GM19468 (cell line): Measurements from ENCODE around the gene PLGRKT.
A peak's percentile ranks its signal among the peaks of the same experiment; 100 is the strongest.
"Not testable (repeated sequence)": the region's sequence is repeated elsewhere in the genome, so short reads cannot be mapped to it uniquely, and the experiment has no call there.

ENCODE experiments used
- ATAC-seq: cut with Tn5 transposase; IDR thresholded peaks from one replicate; pipeline ENCODE4 v1.9.1; 2021; ENCODE audit warnings: mild to moderate bottlenecking, moderate library complexity, moderate number of reproducible peaks; ENCODE audit not compliant: unreplicated experiment; ENCODE audit errors: extremely low read depth

PLGRKT gene, protein sequence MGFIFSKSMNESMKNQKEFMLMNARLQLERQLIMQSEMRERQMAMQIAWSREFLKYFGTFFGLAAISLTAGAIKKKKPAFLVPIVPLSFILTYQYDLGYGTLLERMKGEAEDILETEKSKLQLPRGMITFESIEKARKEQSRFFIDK

DNA sequence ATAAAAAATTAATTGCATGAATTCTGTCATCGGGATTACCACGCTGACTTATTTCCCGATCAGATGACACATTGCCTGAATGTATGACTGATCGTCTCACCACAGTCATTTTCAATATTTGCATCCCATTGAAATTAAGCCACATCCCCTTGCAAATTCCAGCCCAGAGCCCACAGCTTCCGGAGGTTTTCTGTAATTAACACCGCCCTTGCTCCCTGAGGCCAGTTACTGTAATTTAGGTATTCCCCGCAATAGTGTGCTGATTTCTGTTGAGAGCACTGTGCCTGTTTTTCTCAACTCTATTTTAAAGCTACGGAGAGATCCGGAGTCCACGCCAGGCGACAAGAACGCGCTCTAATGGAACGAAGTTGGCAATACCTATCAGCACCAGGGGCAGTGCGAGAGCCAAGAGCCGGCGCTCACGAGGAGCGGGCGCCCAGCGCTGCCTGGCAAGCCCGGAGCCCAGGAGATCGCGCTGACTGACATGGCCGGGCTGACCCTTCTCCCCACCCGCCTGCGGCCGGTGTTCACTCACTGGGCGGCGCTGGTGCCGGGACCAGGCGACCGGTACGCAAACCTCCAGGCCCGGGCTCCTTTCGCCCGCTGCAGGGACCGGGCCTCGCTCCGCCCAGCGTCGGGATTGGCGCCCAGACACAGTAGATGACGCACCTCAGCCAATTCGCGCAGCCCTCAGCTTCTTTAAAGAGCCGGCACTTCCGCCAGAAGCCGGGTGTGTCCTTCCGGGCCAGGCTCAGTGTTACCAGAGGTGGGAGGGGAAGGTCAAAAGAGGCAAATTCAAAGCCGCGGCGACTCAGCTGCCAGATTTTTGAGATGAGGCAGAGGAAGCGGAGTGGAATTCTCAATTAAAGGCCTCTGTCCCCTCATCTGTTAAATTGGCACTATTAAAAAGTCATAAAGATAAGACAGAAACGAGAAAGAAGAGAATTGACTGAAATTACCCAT, at the start of gene PLGRKT:
Gene PLGRKT (minus strand): TSS at position 672 of the 963 bp plus-strand sequence. CDS start 5,948 bp downstream, outside the sequence.
- ATAC-seq: peak; percentile 74

DNA sequence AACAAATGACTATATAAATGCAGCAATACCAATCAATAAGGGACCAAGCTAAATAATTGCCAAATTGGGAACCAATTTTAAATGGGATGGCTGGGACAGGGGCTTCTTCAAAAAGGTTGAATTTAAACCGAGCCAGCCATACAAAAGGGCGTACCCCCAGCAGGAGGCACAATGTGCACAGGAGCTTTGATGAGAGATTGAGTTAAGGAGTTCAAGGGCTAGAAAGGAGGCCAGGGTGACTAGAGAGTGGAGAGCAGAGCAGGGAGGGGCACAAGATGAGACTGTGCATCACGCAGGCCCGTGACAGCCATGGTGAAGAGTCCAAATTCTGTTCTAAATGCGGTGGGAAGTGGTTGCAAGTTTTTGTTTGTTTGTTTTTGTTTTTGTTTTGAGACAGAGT, 49.3 kb upstream of the PLGRKT start:
- ATAC-seq: no peak

DNA sequence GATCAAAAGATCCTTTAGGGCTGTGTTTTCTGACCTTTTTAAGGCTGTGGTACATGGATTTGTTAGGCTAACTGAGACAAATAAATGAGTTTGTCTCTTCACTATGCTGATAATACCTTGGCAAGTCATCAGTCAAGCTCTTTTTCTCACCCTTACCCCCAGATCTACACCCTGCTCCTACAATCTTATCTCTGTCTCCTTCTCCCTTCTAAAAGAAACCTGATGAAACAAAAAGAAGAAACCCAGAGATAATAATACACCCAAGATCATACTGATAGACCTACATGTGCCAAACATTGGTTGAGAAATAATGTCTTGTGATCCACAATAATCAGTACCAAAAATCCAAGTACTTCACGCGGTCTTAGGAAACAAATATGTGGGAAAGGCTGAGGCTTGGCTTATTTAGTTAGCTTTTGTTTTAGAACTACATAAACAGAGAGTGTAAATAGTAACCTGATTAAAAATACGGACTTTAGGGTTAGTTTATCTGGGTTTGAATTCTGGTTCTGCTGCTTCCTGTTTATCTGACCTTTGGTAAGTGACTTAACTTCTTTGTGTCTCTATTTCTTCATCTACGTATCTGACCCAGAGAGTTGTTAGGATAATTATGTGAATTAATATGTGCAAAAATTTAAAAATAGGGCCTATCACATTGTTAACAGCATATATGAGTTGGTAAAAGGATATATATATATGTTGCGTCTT, 47.8 kb upstream of the PLGRKT start:
- ATAC-seq: no peak

DNA sequence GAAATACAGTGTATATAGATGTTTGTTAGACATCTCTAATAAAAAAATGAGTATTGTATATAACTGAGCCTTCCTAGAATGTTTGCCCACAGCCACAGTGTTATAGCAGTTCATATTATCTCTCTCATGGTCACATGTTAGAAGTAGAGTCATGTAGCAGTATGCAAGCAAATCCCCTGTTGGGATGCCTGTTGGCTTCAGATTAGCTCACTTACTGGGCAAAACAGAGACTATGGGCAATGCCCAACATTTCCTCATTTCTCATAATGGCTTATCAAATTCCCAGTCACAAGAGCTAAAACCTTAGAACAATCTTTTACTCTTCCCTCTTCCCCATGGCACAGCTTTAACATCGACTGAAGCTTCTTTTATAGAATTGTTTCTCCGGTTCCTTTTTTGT, 45.6 kb upstream of the PLGRKT start:
- no peak for ATAC-seq

DNA sequence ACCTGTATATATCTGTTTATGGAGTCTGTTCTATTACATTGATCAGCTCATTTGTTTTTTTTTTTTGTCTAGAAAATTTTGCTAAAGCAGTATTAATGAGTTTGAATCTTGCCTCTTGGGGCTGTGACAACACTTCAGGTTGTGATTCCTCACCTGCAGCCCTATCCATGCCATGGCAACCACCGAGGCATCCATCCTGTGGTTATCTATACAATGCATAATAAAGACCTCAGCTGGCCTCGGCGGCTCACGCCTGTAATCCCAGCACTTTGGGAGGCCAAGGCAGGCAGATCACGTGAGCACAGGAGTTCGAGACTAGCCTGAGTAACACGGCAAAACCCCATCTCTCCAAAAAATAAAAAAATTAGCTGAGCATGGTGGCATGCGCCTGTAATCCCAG, 44.5 kb upstream of the PLGRKT start:
- no peak for ATAC-seq

DNA sequence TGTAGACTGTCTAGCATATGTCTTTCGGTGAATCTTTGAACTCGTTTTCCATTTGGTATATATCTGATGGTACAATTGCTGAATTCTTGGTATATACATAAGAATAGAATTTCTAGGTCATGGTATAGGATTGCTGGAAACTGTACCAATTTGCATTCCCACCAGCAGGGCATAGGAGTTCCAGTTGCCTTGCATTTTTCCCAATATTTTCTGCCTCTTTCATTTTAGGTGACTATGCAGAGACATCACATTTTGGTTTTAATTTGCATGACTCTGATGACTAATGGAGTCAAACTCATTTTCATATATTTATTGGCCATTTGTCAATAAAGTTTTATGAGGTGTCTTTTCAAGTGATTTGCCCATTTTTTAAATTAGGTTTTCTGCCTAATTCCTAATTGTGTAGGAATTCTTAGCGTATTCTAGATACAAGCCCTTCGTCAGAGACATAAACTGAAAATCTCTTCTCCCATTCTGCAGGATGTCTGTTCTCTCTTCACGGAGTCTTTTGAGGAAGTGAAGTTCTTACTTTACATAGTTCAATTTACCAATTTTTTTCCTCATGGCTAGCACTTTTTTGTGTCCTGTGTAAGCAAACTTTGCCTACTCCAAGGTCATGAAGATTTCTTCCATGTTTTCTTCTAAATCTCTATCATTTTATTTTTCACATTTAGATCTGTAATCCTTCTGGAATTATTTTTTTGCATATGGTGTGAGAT, 43.8 kb upstream of the PLGRKT start:
- no peak for ATAC-seq

DNA sequence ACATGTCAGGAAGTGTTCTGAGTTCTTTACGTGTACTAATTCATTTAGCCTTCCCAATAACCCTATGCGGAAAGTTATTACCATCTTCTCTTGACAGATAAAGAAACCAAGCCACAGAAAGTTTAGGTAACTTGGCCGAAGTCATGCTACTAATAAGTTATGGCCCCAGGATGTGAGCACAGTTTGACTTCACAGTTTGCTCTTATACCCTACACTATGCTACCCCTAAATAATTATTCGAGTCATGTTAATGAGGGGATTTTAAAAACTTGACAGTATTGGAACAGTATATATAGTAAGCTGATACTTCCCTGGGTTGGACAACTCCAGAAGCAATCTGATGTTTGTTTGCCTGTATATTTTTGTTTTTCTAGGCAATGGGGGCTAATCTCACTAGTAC, 43.2 kb upstream of the PLGRKT start:
- ATAC-seq: no peak

DNA sequence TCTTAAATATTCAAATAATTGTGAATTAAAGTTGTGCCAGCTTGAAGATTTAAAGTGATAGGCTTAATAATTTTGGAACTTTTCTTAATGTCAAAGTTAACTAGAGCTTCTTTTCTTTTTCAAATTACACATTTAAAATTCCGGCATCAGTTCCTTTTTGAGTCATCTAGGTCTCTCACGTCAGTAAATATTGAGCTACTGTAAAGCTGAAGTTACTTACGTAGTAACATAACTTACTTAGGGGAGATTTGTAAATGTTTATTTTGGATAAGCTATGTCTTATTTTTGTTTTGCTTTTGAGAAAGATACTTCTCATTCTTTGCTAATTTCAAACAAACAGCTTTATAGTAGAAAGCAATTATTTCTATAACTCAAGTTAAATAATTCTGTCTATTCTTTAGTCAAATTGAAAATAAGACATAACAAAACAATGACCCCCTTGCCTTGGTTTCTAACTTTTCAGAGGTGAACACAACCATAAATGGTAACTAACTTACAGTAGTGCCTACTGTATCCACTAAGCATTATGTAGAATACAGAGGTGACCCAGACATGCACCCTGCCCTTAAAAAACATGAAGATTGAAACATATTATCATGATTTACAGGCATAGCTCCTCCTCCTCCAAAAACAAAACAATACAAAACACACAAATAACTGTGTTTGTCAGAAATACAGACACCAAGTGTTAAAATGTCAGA, 42.4 kb upstream of the PLGRKT start:
- ATAC-seq: no peak

DNA sequence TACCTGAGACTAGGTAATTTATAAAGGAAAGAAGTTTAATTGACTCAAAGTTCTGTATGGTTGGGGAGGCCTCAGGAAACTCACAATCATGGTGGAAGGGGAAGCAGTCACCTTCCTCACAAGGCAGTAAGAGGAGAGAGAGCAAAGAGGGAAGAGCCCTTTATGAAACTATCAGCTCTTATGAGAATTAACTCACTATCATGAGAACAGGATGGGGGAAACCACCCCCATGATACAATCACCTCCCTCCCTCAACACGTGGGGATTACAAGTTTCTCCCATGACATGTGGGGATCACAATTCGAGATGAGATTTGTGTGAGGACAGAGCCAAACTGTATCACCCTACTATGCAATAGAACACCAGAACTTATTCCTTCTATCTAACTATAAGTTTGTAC, 40.5 kb upstream of the PLGRKT start:
- no peak for ATAC-seq

DNA sequence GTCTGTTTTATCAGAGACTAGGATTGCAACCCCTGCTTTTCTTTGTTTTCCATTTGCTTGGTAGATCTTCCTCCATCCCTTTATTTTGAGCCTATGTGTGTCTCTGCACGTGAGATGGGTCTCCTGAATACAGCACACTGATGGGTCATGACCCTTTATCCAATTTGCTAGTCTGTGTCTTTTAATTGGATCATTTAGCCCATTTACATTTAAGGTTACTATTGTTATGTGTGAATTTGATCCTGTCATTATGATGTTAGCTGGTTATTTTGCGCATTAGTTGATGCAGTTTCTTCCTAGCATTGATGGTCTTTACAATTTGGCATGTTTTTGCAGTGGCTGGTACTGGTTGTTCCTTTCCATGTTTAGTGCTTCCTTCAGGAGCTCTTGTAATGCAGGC, 37.9 kb upstream of the PLGRKT start:
- not testable (repeated sequence) for ATAC-seq

DNA sequence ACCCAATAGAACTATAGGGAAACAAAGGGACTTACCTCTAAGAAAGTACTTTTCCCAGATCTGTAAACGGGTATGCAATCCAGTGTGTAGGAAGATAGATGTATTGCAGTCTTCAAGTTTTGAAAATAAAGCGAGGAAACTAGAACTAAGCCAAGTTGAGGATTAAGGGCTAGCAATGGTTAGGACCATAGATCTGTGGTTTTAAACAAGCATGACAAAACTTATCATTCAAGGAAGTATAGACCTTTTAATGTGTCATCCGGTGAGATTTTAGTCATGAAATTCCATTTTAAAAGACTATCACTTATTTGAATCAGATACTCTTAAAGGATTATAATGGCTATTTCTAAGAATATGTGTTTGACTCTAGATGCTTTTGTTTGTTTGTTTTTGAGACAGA, 33.1 kb upstream of the PLGRKT start:
- ATAC-seq: no peak

DNA sequence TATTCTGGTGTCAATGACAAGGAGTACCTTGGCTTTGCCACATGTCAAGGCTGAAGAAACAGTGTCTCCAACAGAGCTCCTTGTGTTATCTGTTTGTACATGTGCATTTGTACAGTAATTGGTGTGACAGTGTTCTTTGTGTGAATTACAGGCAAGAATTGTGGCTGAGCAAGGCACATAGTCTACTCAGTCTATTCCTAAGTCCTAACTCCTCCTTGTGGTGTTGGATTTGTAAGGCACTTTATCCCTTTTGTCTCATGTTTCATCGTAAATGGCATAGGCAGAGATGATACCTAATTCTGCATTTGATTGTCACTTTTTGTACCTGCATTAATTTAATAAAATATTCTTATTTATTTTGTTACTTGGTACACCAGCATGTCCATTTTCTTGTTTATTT, 32.4 kb upstream of the PLGRKT start:
- ATAC-seq: no peak

DNA sequence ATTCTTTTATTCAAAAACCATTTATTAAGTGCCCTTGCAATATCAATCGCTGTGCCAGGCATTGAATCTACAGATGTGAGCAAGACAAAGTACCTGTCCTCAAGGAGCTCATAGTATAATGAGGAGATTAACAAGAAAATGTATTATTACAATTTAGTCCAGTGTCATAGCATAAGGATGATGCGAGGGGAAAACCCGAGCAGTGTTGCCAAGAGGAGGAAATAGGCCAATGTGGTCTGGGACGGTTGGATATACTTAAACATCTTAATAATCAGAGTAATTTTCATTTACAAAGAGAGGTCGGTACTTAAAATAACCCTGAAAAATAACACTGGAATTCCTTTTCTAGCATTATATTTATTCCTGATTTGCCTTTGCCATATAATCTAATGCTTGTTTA, 31.1 kb upstream of the PLGRKT start:
- ATAC-seq: no peak

DNA sequence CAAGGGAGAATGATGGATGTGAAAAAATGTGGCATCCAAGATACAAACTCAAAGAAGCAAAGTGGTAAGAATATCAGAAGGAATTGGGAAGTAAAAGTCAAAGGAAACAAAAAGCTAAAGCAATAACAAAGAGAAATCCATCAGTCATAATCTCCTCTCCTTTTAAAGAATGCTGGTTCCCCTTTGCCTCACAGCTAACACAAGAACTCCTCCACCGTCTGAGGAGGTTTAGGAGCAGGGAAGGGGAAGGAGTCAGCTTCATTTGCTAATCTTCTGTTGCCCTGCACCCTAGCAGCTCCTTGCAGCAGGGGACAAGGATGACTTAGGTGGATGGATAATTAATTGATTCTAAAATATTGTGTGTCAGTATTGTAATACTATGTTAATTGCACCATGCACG, 29.0 kb upstream of the PLGRKT start:
- no peak for ATAC-seq

DNA sequence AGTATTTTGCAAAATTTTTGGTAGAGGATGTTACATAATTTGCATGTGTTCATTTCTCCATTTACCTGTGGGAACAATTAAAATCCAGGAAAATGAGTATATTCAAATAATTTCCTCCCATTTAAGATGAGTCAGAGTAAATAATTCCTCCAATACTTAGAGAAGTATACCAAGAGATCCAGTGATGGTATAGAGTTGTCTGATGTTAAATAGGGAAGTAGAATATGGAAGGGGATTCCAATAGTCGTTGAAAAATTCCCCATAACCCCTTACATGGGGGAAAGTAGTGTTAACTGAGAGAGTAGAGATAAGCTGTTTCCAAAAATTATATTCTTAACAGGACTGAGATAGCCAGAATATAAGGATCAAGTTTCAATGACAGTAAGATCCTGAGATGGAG, 28.3 kb upstream of the PLGRKT start:
- no peak for ATAC-seq

DNA sequence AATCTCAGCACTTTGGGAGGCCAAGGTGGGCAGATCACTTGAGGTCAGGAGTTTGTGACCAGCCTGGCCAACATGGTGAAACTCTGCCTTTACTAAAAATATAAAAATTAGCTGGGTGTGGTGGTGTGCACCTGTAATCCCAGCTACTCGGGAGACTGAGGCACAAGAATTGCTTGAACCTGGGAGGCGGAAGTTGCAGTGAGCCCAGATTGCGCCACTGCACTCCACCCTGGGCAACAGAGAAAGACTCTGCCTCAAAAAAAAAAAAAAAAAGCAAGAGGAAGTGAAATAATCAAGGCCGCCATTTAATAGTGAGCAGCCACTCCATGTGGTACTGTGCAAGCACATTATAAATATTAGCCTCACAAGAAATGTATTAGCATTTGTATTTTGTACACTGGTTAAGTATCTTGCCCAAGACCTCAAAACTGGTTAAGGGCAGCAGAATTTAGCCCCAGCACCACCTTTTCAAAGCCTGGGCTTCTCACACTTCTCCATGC, 27.2 kb upstream of the PLGRKT start:
- ATAC-seq: not testable (repeated sequence)

DNA sequence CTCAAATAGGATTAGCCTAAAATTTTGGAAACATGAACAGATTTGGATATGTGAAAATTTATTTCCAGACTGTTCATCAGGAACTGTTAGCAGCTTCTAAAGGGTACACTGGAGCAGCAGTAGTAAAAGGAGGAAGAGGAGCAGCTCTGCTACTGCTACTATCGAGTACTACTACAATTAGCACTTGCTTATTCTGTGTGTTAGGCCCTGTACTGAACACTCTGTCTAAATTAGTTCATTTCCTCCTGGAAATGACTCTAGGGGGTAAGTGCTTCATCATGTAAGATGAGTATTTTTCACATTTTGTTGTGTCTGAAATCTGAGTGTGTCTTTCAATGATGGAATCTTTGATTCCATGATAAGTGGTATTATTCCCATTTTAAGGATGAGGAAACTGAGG, 22.4 kb upstream of the PLGRKT start:
- ATAC-seq: no peak

DNA sequence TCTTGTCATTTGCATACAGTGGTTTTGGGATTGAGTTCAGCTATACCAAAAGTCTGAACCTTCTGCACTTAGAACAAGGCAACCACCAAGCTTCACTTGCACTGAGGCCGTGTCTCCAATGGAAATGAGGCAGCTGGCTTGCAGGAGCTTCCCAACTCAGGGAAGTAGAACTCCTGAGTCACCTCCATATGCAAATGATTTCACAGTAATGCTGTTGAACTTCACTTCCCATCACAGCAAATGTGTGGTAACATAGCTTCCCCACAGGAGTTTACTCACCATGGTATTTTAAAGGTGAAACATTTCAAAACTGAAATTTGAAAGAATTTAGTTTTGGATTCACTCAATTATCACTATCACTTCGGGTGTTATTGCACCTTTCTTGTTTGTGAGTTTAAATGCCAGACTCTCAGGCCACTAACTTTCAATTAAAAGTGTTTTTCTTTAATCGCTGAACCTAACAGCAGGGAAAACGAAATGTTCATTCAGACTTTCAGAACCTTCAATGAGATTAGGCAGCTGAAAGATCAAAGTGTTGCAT, 21.6 kb upstream of the PLGRKT start:
- ATAC-seq: no peak

DNA sequence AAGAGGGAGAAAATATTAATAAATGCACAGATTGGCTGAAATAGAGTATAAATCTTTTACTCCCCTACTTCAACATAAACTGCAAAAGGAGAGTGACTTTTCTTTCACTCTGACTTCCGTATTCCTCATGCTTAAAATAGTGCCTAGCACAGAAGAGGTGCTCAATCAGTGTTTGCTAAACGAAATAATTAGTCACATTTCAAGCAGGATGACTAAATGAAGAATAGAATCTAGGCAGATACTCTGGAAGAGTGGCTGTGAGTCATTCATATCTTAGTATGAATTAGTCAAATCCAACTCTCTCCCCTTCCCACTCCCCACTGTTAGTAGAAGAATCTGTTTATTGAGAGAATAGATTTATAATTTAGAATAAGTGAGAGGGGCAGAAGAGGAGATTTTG, 17.5 kb upstream of the PLGRKT start:
- ATAC-seq: no peak
